H1 (cell line): ENCODE measurements around the gene IQUB. TPM values are rescaled to one million over a fixed set of nuclear protein-coding genes. Genes with fewer than 3 reads are reported as not detected.

ENCODE experiments used
- ASH2L ChIP-seq: fragments of 200-600, 300-600 bp; sonication (generic); IDR thresholded peaks from one replicate; pipeline ENCODE4 v1.7.1; 2017; ENCODE audit warnings: low read length
- BACH1 ChIP-seq: IDR thresholded peaks from 2 replicates; pipeline ENCODE4 v1.6.1; 2012; ENCODE audit warnings: low read length, improper control_type of control experiment
- CHD2 ChIP-seq: IDR thresholded peaks from 2 replicates; pipeline ENCODE4 v1.6.1; 2012; ENCODE audit warnings: low read length, improper control_type of control experiment
- CREB1 ChIP-seq: IDR thresholded peaks from 2 replicates; pipeline ENCODE4 v1.6.1; 2012; ENCODE audit warnings: inconsistent platforms
- CTBP2 ChIP-seq: IDR thresholded peaks from 2 replicates; pipeline ENCODE4 v1.7.0; 2011; ENCODE audit warnings: borderline replicate concordance, mild to moderate bottlenecking, moderate library complexity, mixed read lengths, low read length; ENCODE audit not compliant: insufficient read depth, insufficient read length
- EP300 ChIP-seq, 2 experiments: IDR thresholded peaks; 1 replicate in 1 of 2; 2 replicates in 1 of 2; pipeline ENCODE4 v1.6.1; 2011 to 2012; ENCODE audit warnings: low read depth in 2 of 2, low read length in 2 of 2, mild to moderate bottlenecking in 2 of 2, borderline replicate concordance in 1 of 2, inconsistent platforms in 1 of 2, moderate library complexity in 1 of 2
- HDAC2 ChIP-seq, 2 experiments: fragments of 300-600 bp in 1 of 2; sonication (generic) in 1 of 2; IDR thresholded peaks; 2 replicates each; pipeline ENCODE4 v1.6.1; 2011 to 2012; ENCODE audit warnings: low read depth in 2 of 2, low read length in 2 of 2, mild to moderate bottlenecking in 2 of 2, moderate library complexity in 2 of 2, borderline replicate concordance in 1 of 2, inconsistent platforms in 1 of 2
- JUND ChIP-seq: IDR thresholded peaks from 2 replicates; pipeline ENCODE4 v1.6.1; 2011; ENCODE audit warnings: mild to moderate bottlenecking, improper control_type of control experiment, low read length
- KDM1A ChIP-seq: fragments of 200-600, 300-600 bp; sonication (generic); IDR thresholded peaks from 2 replicates; pipeline ENCODE4 v1.7.1; 2016; ENCODE audit warnings: mild to moderate bottlenecking, low read length, borderline replicate concordance
- KDM4A ChIP-seq: IDR thresholded peaks from one replicate; pipeline ENCODE4 v1.7.1; 2012; ENCODE audit warnings: low read depth, mild to moderate bottlenecking, moderate library complexity, low read length, inconsistent platforms; ENCODE audit not compliant: severe bottlenecking
- KDM5A ChIP-seq: fragments of 200-600 bp; IDR thresholded peaks from 2 replicates; pipeline ENCODE4 v1.7.1; 2012; ENCODE audit warnings: mild to moderate bottlenecking, low read length, inconsistent platforms, mixed read lengths
- NRF1 ChIP-seq: IDR thresholded peaks from 2 replicates; pipeline ENCODE4 v1.6.1; 2011; ENCODE audit warnings: mild to moderate bottlenecking, low read depth, low read length, improper control_type of control experiment
- PHF8 ChIP-seq: fragments of 200-600 bp; sonication (generic); conservative IDR thresholded peaks from 2 replicates; pipeline ENCODE4 v1.7.1; 2012; ENCODE audit warnings: low read depth, mild to moderate bottlenecking, inconsistent platforms, low read length, moderate library complexity
- POLR2A ChIP-seq, 2 experiments: IDR thresholded peaks; 1 replicate in 1 of 2; 2 replicates in 1 of 2; pipeline ENCODE4 v1.6.1; 2011; ENCODE audit warnings: low read depth in 2 of 2, low read length in 2 of 2, mild to moderate bottlenecking in 2 of 2; ENCODE audit errors: control extremely low read depth in 1 of 2
- POLR2AphosphoS5 ChIP-seq: IDR thresholded peaks from 2 replicates; pipeline ENCODE4 v1.6.1; 2011; ENCODE audit warnings: low read depth, low read length
- SIN3A ChIP-seq, 2 experiments: IDR thresholded peaks in 1 of 2; conservative IDR thresholded peaks in 1 of 2; 2 replicates each; pipeline ENCODE4 v1.6.1; 2011 to 2012; ENCODE audit warnings: low read length in 2 of 2, improper control_type of control experiment in 1 of 2, low read depth in 1 of 2, mild to moderate bottlenecking in 1 of 2
- SIRT6 ChIP-seq: IDR thresholded peaks from one replicate; pipeline ENCODE4 v1.7.1; 2012; ENCODE audit warnings: low read length, inconsistent platforms
- SIX5 ChIP-seq: IDR thresholded peaks from 2 replicates; pipeline ENCODE4 v1.6.1; 2011; ENCODE audit warnings: mild to moderate bottlenecking, low read depth, low read length
- SP2 ChIP-seq: IDR thresholded peaks from 2 replicates; pipeline ENCODE4 v1.6.1; 2012; ENCODE audit warnings: mild to moderate bottlenecking, low read length, inconsistent platforms
- SP4 ChIP-seq: IDR thresholded peaks from 2 replicates; pipeline ENCODE4 v1.6.1; 2012; ENCODE audit warnings: low read length, inconsistent platforms
- SRF ChIP-seq: IDR thresholded peaks from 2 replicates; pipeline ENCODE4 v1.6.1; 2011; ENCODE audit warnings: mild to moderate bottlenecking, low read depth, low read length, moderate library complexity
- TAF1 ChIP-seq: IDR thresholded peaks from 2 replicates; pipeline ENCODE4 v1.6.1; 2011; ENCODE audit warnings: mild to moderate bottlenecking, low read depth, low read length
- polyA plus RNA-seq, 7 experiments: library from polyadenylated mRNA; depleted of rRNA in 3 of 7; stranded (reverse) in 5 of 7; unstranded in 2 of 7; fragments of >200 nt in 5 of 7; fragments of 200-250 nt in 2 of 7; gene quantifications; 1 replicate in 5 of 7; 2 replicates in 1 of 7; 4 replicates in 1 of 7; pipeline versions ENCODE4 v1.2.1 to v1.2.3, GENCODE V29; 2011 to 2013; ENCODE audit warnings: missing spikeins in 2 of 7, mixed read lengths in 2 of 7
- total RNA-seq: library from RNA; stranded (reverse); fragmentation: NEBNext Ultra II Directional; extraction: Animal tissue kit (Norgen Biotek cat#: 25700); gene quantifications from 2 replicates; pipeline ENCODE4 v1.2.1, GENCODE V29; 2021
- TF ChIP-seq, protein P1 (sequence below): IDR thresholded peaks from 2 replicates; pipeline ENCODE4 v1.6.1; 2012; ENCODE audit warnings: low read length, inconsistent platforms

Gene IQUB
- total and polyA plus RNA-seq, 2 of the 8 experiments (the other 6 are each of a cell fraction or from before 2014, with no cell fraction given) = 0.12 to 0.82 TPM

DNA sequence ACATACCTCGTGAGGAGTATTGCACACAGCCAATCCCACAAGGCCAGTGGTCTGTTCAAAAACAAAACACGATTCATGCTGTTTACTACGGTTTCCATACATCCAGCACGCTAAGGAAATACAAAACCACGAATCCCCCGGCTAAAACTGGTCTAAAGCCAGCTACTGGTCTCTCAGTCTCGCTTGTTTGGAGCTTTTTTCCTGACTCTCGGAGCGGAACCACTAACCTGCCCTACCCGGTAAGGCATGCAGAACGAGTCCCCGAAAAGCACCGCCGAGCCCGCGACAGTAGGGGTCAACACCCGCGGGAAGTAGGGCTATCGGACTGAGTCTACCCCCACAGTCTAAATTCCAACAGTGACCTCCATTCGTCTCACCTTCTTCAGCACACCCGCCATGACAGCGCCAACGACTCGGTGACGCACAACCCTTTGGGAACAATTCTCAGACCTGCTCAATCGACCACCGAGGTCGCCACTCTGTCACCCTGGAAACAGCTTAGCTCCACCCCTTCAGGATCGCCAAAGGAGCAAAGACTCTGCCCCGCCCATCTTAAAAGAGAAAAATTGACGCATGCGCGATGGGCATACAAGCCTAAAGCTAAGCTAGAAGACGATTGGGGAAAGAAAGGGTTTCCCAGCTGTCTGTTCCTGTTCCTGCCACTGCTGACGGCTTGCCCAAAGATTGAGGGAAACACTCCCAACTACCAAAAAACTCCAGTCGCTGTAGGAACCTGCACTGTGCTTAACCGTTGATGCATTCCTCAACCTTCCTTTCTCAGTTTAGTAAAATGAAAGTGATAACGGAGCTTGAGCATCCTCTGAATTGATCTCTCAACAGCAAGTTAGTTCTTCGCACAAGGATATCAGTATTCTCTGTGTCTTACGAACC lies 23.2 kb upstream of the IQUB start, which contains the start of gene NDUFA5 (continued):
- TF ChIP-seq SRF (peak; percentile 91), SIN3A (conservative IDR thresholded peaks at IDR 0.05 in 1 of 2, IDR thresholded peaks at IDR 0.05 in 1 of 2; ENCODE audit: low read depth in 1 of 2, low read length in 2 of 2) (peak; percentile 95 to 99), BACH1 (no peak), POLR2AphosphoS5 (peak; percentile 74), CHD2 (0 out of 2 replicates have a peak, but pooled peaks have one; percentile 10), CREB1 (peak; percentile 90), SIX5 (no peak), HDAC2 (IDR thresholded peaks at IDR 0.05; ENCODE audit: borderline replicate concordance in 1 of 2, low read depth in 2 of 2, low read length in 2 of 2) (0 out of 4 replicates have a peak, but pooled peaks of 1 of the 2 experiments have one; percentile 80), PHF8 (peak; percentile 80), KDM1A (no peak), KDM4A (peak; percentile 54), TAF1 (peak; percentile 83), SIRT6 (no peak), POLR2A (IDR thresholded peaks at IDR 0.05; ENCODE audit: control extremely low read depth in 1 of 2, low read depth in 2 of 2, low read length in 2 of 2) (peak in 1 of 2 experiments; percentile 62; a peak in 2 of 3 replicates), NRF1 (peak; percentile 63), SP4 (no peak; the same call in 1 of the 2 replicates), KDM5A (peak; percentile 87), ASH2L (peak; percentile 83), SP2 (no peak), JUND (peak; percentile 62; the same call in 1 of the 2 replicates), CTBP2 (no peak), EP300 (IDR thresholded peaks at IDR 0.05; ENCODE audit: borderline replicate concordance in 1 of 2, low read depth in 2 of 2, low read length in 2 of 2) (no peak)
- TF ChIP-seq, protein P1, sequence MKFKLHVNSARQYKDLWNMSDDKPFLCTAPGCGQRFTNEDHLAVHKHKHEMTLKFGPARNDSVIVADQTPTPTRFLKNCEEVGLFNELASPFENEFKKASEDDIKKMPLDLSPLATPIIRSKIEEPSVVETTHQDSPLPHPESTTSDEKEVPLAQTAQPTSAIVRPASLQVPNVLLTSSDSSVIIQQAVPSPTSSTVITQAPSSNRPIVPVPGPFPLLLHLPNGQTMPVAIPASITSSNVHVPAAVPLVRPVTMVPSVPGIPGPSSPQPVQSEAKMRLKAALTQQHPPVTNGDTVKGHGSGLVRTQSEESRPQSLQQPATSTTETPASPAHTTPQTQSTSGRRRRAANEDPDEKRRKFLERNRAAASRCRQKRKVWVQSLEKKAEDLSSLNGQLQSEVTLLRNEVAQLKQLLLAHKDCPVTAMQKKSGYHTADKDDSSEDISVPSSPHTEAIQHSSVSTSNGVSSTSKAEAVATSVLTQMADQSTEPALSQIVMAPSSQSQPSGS = 0 out of 2 replicates have a peak, but pooled peaks have one; percentile 39
